AG10803 (cell line): Measurements from ENCODE around the gene GABRG3.

Experiments used
- DNase-seq: peaks from one replicate; pipeline ENCODE4 v3.0.0; 2010; ENCODE audit warnings: low read depth
- H3K4me3 ChIP-seq: 2 replicates; pipeline ENCODE4 v1.5.1; 2011; ENCODE audit warnings: mild to moderate bottlenecking, low read length, control low read depth
- TF ChIP-seq, protein P1 (sequence below): conservative IDR thresholded peaks from 2 replicates; pipeline ENCODE4 v1.5.1; 2011; ENCODE audit warnings: mild to moderate bottlenecking, low read length, control low read depth, inconsistent platforms

GABRG3 gene

GRCh38 chr15:27483124-27483523 lies 512.1 kb downstream of the GABRG3 start:
- H3K4me3 ChIP-seq: no peak overlapping the region
- no peak for DNase-seq
- TF ChIP-seq, protein P1, sequence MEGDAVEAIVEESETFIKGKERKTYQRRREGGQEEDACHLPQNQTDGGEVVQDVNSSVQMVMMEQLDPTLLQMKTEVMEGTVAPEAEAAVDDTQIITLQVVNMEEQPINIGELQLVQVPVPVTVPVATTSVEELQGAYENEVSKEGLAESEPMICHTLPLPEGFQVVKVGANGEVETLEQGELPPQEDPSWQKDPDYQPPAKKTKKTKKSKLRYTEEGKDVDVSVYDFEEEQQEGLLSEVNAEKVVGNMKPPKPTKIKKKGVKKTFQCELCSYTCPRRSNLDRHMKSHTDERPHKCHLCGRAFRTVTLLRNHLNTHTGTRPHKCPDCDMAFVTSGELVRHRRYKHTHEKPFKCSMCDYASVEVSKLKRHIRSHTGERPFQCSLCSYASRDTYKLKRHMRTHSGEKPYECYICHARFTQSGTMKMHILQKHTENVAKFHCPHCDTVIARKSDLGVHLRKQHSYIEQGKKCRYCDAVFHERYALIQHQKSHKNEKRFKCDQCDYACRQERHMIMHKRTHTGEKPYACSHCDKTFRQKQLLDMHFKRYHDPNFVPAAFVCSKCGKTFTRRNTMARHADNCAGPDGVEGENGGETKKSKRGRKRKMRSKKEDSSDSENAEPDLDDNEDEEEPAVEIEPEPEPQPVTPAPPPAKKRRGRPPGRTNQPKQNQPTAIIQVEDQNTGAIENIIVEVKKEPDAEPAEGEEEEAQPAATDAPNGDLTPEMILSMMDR: no peak

DNA sequence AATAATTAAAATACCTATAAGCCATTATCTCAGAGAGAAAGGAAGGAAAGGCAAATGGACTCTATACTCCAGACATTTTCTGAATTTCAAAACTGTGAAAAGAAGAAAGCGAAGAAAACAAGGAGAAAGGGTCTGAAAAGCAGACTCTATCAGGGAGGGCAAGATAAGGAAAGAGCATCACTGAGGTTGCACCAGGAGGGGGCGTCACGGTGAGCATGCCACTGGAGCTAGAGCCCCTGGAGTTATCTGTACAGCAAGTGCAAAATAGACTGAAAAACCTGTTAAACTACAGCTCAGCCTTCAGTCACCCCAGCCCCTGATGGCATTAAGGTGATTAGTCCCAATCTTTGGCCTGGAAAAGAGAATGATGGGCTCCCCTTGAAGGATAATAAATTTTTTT lies 514.3 kb downstream of the GABRG3 start:
- TF ChIP-seq, protein P1: no peak
- DNase-seq: no peak
- H3K4me3 ChIP-seq: no peak overlapping the region

GRCh38 chr15:27486051-27486450 lies 515.1 kb downstream of the GABRG3 start:
- no peak for DNase-seq
- TF ChIP-seq, protein P1: no peak
- H3K4me3 ChIP-seq: no peak overlapping the region

- DNase-seq: no peak
- H3K4me3 ChIP-seq: no peak overlapping the region
- TF ChIP-seq, protein P1: no peak
These were observed 516.0 kb downstream of the GABRG3 start for GRCh38 chr15:27486683-27487647.

DNA sequence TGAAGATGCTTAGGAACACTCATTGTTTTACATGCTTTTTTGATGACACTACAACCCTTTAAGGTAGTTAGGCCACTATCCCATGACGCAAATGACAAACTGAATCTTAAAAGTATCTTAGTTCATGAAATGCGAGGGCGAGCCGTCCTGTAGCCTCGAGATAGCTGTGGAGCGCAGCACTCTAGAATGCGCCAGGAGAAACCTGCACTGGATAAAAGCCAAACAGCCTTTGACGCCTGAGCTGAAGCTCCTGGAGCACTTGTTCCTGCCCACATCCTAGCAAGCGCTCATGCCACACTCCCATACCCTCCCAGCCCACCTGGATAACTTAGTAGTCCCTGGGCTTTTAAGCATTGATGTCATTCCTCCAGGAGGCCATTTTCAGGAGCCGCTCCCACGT lies 516.9 kb downstream of the GABRG3 start:
- TF ChIP-seq, protein P1: no peak
- no peak overlapping the region for H3K4me3 ChIP-seq
- no peak for DNase-seq

GRCh38 chr15:27490867-27491595 lies 520.0 kb downstream of the GABRG3 start:
- TF ChIP-seq, protein P1: no peak
- DNase-seq: no peak
- no peak overlapping the region for H3K4me3 ChIP-seq
